Sigmoid colon (tissue), 7 donors: ENCODE results near the gene RAB37. TPM values are rescaled to one million over a fixed set of nuclear protein-coding genes. Genes with fewer than 3 reads are reported as not detected.

Experiments used
- DNase-seq: peaks from one replicate; pipeline ENCODE4 v3.0.0-alpha.2; 2019
- H3K27ac ChIP-seq, 4 donors: fragments of 200-600 bp; sonication (generic); one replicate each; pipeline ENCODE4 v1.5.1; 2016 to 2019; ENCODE audit warnings: mild to moderate bottlenecking in 1 of 4
- H3K27me3 ChIP-seq, 3 donors: fragments of 200-600 bp; sonication (generic); one replicate each; pipeline ENCODE4 v1.5.1; 2019; ENCODE audit warnings: mild to moderate bottlenecking in 1 of 3
- H3K36me3 ChIP-seq, 4 donors: fragments of 200-600 bp; sonication (generic); one replicate each; pipeline ENCODE4 v1.5.1; 2016 to 2019
- H3K4me1 ChIP-seq, 4 donors: fragments of 200-600 bp; sonication (generic); one replicate each; pipeline ENCODE4 v1.5.1; 2017 to 2019
- H3K4me3 ChIP-seq, 4 donors: fragments of 200-600 bp; sonication (generic); one replicate each; pipeline ENCODE4 v1.5.1; 2017 to 2019; ENCODE audit warnings: mild to moderate bottlenecking in 2 of 4, moderate library complexity in 1 of 4
- H3K9me3 ChIP-seq, 4 donors: fragments of 200-600 bp in 3 of 4; sonication (generic) in 3 of 4; one replicate each; pipeline versions ENCODE4 v1.5.1 to v1.6.1; 2013 to 2019
- CTCF ChIP-seq, 4 experiments: fragments of 450-650 bp in 3 of 4; fragments of 200-600 bp in 1 of 4; IDR thresholded peaks; one replicate each; pipeline ENCODE4 v1.5.1; 2016 to 2019; ENCODE audit warnings: antibody characterized with exemption in 4 of 4, mild to moderate bottlenecking in 3 of 4, moderate library complexity in 2 of 4
- EP300 ChIP-seq, 4 donors: sonication (generic); formaldehyde crosslinking; IDR thresholded peaks; one replicate each; pipeline ENCODE4 v1.6.1; 2017; ENCODE audit warnings: antibody characterized with exemption in 4 of 4
- POLR2A ChIP-seq, 2 donors: fragments of 450-650 bp; IDR thresholded peaks; one replicate each; pipeline ENCODE4 v1.6.1; 2016; ENCODE audit warnings: antibody characterized with exemption in 2 of 2, mild to moderate bottlenecking in 2 of 2, moderate library complexity in 2 of 2
- POLR2AphosphoS5 ChIP-seq, 4 donors: sonication (generic); formaldehyde crosslinking; IDR thresholded peaks; one replicate each; pipeline ENCODE4 v1.6.1; 2017; ENCODE audit warnings: antibody characterized with exemption in 4 of 4
- WGBS, 2 donors: extraction: QIAGEN DNeasy Blood & Tissue Kit; methylation state at CpG; one replicate each; pipeline ENCODE4 v1.1.7; 2013; 5-methylcytosine and 5-hydroxymethylcytosine counted together
- intact Hi-C: fragments of 100-400 bp; cut with DNase I; formaldehyde crosslinking; loops from one replicate; pipeline ENCODE4 v1.15.1; 2023
- polyA plus RNA-seq, 3 donors: library from polyadenylated mRNA; stranded (reverse); fragments of 200-250 nt; gene quantifications; one replicate each; pipeline ENCODE4 v1.2.3, GENCODE V29; 2013
- total RNA-seq, 4 donors: library from RNA; depleted of rRNA; stranded (reverse); fragments of >200 nt; gene quantifications; one replicate each; pipeline ENCODE4 v1.1.0, GENCODE V29; 2016
- donor health status: healthy with polysubstance abuse.
- donor health status: Bipolar disorder and iron deficiency.
- donor health status: healthy.

The RAB37 gene
- total and polyA plus RNA-seq, 7 donors: 0.54 to 28.8 (median 4.1) TPM

- Histone ChIP-seq H3K27ac (no peak overlapping the region), H3K4me1 (peaks cover 0 to 20% (median 14%) of the 10 kb centered on the region in 4 donors), H3K36me3 (no peaks in the 10 kb centered on the region), H3K9me3 (no peaks in the 10 kb centered on the region), H3K27me3 (peaks cover 11 to 51% (median 39%) of the 10 kb centered on the region in 3 donors), H3K4me3 (no peak overlapping the region)
- intact Hi-C loops: no loop called here
- DNase-seq: no peak
- 10 to 23% methylated on average over 4 of the region's 4 CpGs for WGBS, 2 donors
- no peak for TF ChIP-seq POLR2A (IDR thresholded peaks at IDR 0.05)
- no peak for TF ChIP-seq POLR2AphosphoS5 (IDR thresholded peaks at IDR 0.05)
Measured at GRCh38 chr17:74742153-74742515, 5.1 kb downstream of the RAB37 start.

GRCh38 chr17:74742978-74743545 is 6.0 kb downstream of the RAB37 start:
- DNase-seq: peak; percentile 38
- no peak overlapping the region for H3K4me3 ChIP-seq
- no peaks in the 10 kb centered on the region for H3K9me3 ChIP-seq
- TF ChIP-seq POLR2AphosphoS5 (IDR thresholded peaks at IDR 0.05) (no peak), EP300 (IDR thresholded peaks at IDR 0.05) (no peak), POLR2A (IDR thresholded peaks at IDR 0.05) (no peak), CTCF (IDR thresholded peaks at IDR 0.05) (no peak)
- no peak overlapping the region for H3K27ac ChIP-seq
- intact Hi-C loops: no loop called here
- H3K27me3 ChIP-seq: peaks cover 3 to 42% (median 30%) of the 10 kb centered on the region in 3 donors
- peaks cover 0 to 17% (median 11%) of the 10 kb centered on the region in 4 donors for H3K4me1 ChIP-seq
- no peaks in the 10 kb centered on the region for H3K36me3 ChIP-seq
- WGBS, 2 donors: 89 to 93% methylated on average over 9 of the region's 9 CpGs

- peaks cover 0 to 36% (median 23%) of the 10 kb centered on the region in 3 donors for H3K27me3 ChIP-seq
Measured at GRCh38 chr17:74743755-74744154, 6.7 kb downstream of the RAB37 start.

GRCh38 chr17:74744349-74744713 is 7.3 kb downstream of the RAB37 start:
- peaks cover 0 to 36% (median 18%) of the 10 kb centered on the region in 3 donors for H3K27me3 ChIP-seq
- no peaks in the 10 kb centered on the region for H3K9me3 ChIP-seq
- H3K36me3 ChIP-seq: no peaks in the 10 kb centered on the region
- no peak overlapping the region for H3K27ac ChIP-seq
- TF ChIP-seq POLR2AphosphoS5 (IDR thresholded peaks at IDR 0.05): no peak
- TF ChIP-seq POLR2A (IDR thresholded peaks at IDR 0.05): no peak
- TF ChIP-seq EP300 (IDR thresholded peaks at IDR 0.05): no peak
- no peak for TF ChIP-seq CTCF (IDR thresholded peaks at IDR 0.05)
- peaks cover 0 to 20% (median 15%) of the 10 kb centered on the region in 4 donors for H3K4me1 ChIP-seq
- intact Hi-C loops: loop anchor here (1.0 to 2.0 kb wide), 2 partner anchors 26 to 121 kb away; no protein-coding TSS in a partner anchor
- peak; percentile 15 for DNase-seq
- no peak overlapping the region for H3K4me3 ChIP-seq
- 52 to 61% methylated on average over 2 of the region's 2 CpGs for WGBS, 2 donors

More at GRCh38 chr17:74743755-74744154, 6.7 kb downstream of the RAB37 start:
- no peaks in the 10 kb centered on the region for H3K9me3 ChIP-seq
- intact Hi-C loops: loop anchor here (1.0 to 2.0 kb wide), 2 partner anchors 27 to 122 kb away; no protein-coding TSS in a partner anchor
- peaks cover 0 to 14% (median 12%) of the 10 kb centered on the region in 4 donors for H3K4me1 ChIP-seq
- H3K4me3 ChIP-seq: no peak overlapping the region
- no peaks in the 10 kb centered on the region for H3K36me3 ChIP-seq
- no peak overlapping the region for H3K27ac ChIP-seq
- no peak for TF ChIP-seq CTCF (IDR thresholded peaks at IDR 0.05)
- TF ChIP-seq EP300 (IDR thresholded peaks at IDR 0.05): no peak
- no peak for TF ChIP-seq POLR2A (IDR thresholded peaks at IDR 0.05)
- TF ChIP-seq POLR2AphosphoS5 (IDR thresholded peaks at IDR 0.05): no peak
- WGBS, 2 donors: 57 to 88% methylated on average over 2 of the region's 2 CpGs
- DNase-seq: no peak

- H3K27ac ChIP-seq: peak overlapping the region in 3 of 4 donors; percentile 10 to 45 (median 38)
- TF ChIP-seq EP300 (IDR thresholded peaks at IDR 0.05) (no peak), CTCF (IDR thresholded peaks at IDR 0.05) (peak; percentile 94 to 99 (median 99)), POLR2AphosphoS5 (IDR thresholded peaks at IDR 0.05) (peak in 3 of 4 donors; percentile 40 to 78 (median 70)), POLR2A (IDR thresholded peaks at IDR 0.05) (no peak)
- intact Hi-C loops: loop anchor here (1.0 to 5.0 kb wide), 3 partner anchors 26 to 212 kb away; no protein-coding TSS in a partner anchor
- peaks cover 0 to 30% (median 13%) of the 10 kb centered on the region in 3 donors for H3K27me3 ChIP-seq
- H3K36me3 ChIP-seq: no peaks in the 10 kb centered on the region
- peak; percentile 90 for DNase-seq
- peak overlapping the region in 2 of 4 donors; percentile 19 to 24 for H3K4me3 ChIP-seq
- 23 to 44% methylated on average over 24 of the region's 24 CpGs for WGBS, 2 donors
- peaks cover 0 to 26% (median 18%) of the 10 kb centered on the region in 4 donors for H3K4me1 ChIP-seq
- no peaks in the 10 kb centered on the region for H3K9me3 ChIP-seq
Measured at GRCh38 chr17:74744714-74745547, 7.9 kb downstream of the RAB37 start.
